Activated CD4-positive, alpha-beta T cell treated with anti-CD3 and anti-CD28 coated beads, Interleukin-2, amount 50 U/mL, for 4 hours (primary cell): Measurements from ENCODE around the gene CROCC2.

ENCODE experiments used
- DNase-seq, 2 experiments: peaks; one replicate each; pipeline ENCODE4 v3.0.0-alpha.2; 2020

The CROCC2 gene

DNA sequence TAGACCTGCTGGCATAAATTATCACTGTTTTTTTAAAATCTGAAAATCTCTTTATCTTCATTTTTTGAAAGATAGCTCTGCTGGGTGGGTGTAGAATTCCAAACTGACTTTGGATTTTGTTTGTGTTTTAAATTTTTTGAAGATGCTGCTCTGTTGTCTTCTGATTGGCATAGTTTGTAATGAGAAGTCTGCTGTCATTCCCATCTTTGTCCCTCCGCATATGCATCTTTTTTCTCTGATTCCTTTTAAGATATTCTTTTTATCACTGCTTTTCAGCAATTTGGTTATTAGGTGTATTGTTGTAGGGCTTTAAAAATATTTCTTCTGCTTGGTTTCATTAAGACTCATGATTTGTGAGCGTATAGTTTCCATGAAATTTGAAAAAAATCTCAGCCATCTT, 99.4 kb downstream of the CROCC2 start:
- DNase-seq: no peak

- no peak for DNase-seq
Observed at GRCh38 chr2:241006412-241006811, 100.3 kb downstream of the CROCC2 start.

- DNase-seq: no peak
Observed at GRCh38 chr2:241007111-241007510, 101.0 kb downstream of the CROCC2 start.

GRCh38 chr2:241007880-241008710, 102.0 kb downstream of the CROCC2 start:
- no peak for DNase-seq

DNA sequence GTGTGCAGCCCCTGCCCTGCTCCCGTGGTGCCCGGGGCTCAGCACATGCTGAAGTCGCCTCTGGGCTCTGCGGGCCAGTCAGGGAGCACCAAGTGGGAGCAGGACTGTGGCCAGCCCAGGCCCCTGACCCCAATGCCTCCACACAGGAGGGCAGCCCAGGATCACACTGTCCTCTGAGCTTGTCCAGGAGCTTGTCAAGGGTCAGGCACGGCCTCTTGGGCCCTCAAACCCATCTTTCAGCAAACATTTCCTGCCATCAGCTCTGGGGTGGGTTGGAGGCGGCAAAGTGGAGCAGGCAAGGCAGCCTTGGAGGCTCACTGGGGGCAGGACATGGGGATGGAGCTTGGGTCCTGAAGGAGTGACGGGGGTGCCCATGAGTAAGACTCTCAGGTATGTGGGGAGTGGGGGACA, 102.6 kb downstream of the CROCC2 start:
- DNase-seq: no peak

DNA sequence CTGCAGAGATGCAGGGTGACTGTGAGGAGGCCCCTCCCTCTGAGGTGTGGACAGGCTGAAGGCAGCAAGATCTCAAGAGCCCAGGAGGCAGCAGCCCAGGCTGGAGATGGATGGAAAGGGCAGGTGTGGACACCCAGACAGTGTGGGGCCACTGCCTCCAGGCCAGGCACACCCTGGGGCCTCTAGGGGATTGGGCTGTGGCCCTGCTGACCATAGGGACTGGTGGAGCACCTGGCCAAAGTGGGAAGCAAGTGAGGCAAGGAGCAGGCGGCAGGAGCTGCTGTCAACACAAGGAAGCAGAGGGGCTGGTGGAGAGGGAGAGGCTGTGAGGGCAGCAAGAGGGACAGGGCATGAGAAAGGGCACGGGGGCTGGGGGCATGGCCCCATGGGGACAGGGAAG, 103.1 kb downstream of the CROCC2 start:
- DNase-seq: no peak

DNA sequence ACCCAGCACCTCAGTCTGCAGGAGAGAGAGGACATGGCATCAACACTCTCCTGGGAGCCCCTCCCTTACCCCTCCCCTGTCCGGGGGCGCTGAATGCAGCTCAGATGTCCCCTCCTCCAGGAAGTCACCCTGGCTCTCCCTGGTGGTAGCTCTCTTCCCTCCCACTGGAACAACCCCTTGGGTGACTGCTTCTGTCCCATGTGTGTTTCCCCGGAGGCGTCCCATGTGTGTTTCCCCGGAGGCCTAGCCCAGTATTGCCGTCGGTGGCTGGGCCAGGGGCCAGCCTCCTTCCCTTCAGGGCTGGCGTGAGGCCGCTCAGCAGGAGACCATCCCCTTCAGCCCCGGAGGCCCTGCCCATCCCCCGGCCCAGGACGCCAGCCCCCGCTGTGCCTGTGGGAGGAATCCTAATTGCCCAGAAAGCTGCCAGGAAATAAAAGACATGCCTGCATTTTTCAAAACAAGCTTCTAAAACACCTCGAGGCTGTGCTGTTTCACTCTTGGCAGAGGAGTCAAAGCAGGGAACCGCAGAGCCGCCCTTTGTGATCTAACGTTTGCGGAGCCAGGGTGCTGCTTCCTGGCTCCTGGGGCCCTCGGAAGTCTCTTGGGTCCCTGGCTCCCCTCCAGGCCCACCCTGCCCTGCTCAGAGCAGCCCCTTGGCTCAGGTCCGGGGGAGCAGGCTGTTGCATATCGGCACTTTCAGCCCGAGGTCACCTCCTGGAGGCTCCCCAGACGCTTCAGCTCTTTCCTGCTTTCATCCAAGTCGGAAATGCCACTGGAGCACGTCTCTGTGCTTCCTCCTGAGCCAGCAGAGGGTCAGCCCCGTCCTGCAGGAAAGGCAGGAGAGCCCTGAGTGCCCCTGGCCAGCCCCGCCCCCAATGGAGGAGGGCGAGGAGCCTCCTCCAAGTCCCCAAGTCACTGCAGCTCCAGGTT, 103.7 kb downstream of the CROCC2 start:
- peak in 1 of 2 experiments; percentile 16 for DNase-seq

DNA sequence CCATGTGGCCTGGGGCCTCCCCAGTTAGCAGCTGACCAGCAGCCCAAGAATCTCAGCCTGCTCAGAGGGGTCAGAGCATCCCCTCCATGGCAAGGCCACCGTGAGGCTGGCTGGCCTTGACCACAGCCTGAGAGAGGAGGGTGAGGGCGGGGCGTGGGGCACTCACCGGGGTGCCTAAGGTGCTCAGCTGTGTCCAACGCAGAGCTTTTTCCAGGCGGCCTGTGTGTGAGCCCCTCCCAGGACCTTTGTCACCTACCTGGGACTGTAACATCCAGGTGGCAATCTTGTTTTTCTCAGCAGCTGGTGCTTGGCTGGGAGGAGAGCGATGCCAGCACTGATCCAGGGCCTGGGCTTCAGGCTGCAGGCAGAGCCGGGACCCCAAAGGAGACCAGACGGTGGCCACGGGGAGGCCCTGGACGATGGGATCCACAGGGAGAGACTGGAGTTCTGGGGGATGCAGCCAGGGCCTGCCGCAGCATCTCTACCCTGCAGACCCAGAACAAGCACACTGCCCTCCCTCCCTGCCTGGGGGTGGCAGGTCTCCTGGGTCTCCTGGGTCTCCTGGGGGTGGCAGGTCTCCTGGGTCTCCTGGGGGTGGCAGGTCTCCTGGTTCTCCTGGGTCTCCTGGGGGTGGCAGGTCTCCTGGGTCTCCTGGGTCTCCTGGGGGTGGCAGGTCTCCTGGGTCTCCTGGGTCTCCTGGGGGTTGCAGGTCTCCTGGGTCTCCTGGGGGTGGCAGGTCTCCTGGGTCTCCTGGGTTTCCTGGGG, 104.6 kb downstream of the CROCC2 start:
- DNase-seq: no peak

DNA sequence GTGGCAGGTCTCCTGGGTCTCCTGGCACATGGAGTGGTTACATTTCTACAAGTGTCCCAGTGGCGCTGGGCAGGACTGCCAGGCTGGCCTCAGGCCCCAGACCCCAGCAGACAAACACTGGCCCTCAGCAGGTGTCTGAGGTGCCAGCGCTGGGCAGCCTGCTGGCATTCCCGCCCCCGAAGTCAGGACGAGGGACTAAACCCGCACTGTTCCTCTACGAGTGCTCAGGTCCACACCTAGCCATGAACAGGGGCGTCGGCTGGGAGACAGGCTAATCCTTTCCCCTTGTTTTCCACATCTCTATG, 105.1 kb downstream of the CROCC2 start:
- no peak for DNase-seq

DNA sequence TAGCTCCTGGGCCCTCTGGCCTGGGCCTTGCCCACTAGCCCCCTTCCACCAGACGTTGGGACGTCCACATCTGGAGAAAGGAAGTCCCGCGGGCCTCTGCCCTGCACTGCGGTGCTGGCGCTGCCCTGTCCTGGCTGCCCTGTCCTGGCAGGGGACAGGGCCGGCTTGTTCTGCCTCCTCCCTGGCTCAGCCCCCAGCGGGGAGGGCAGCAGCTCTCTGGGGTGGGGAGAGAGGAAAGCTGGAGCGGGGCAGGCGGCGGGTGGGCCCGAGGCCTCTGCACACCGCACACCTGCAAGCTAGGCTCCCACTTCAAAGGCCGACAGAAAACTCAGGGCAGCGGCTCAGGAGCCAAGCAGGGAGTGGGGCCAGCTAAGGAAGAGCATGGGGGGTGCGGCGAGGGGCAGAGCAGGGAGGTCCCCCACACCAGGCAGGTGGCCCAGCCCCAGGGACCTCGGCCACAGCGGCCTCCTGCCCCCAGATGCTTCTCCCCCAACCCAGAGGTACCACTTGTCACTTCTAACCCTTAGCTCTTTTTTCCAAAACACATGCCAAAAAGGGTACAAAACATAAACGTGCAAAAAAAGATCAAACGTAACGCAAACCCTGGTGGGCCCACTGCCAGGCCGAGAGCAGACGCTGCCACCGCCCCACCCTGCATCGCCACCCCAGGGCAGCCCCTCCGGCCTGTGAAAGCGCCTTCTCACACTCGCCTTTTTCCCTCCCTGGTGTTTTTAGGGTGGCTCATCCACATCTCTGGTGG, 105.8 kb downstream of the CROCC2 start:
- no peak for DNase-seq

DNA sequence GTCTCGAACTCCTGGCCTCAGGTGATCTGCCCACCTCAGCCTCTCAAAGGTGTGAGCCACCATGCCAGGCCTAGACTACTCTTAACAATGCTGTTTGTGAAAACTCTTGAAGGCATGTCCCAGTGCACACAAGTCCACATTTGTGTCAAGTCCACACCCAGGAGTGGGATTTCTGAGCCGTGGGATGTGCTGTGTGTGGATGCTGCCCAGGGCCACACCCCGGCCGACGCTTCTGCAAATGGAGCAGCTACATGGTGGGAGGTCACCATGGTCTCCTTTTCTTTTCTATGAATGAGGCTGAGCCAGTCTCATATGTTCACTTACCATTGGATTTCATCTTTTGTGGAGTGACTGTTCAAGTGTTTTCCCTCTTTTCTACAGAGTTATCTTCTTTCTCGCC, 108.1 kb downstream of the CROCC2 start:
- DNase-seq: no peak

GRCh38 chr2:241014764-241015163, 108.6 kb downstream of the CROCC2 start:
- DNase-seq: no peak

DNA sequence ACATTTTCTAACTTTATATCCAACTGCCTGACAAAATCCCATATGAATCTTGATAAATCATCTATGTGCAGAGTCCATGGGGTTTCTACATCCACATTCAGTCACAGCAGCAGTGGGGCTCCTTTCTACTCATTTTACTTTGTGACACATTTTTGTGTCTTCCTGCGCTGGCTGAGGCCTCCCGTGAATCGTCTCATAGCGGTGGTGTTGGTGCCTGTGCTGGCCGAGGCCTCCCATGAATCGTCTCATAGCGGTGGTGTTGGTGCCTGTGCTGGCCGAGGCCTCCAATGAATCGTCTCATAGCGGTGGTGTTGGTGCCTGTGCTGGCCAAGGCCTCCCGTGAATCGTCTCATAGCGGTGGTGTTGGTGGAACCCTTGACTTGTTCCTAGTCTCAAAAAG, 109.3 kb downstream of the CROCC2 start:
- DNase-seq: no peak

GRCh38 chr2:241017228-241017940, 111.2 kb downstream of the CROCC2 start:
- DNase-seq: no peak

DNA sequence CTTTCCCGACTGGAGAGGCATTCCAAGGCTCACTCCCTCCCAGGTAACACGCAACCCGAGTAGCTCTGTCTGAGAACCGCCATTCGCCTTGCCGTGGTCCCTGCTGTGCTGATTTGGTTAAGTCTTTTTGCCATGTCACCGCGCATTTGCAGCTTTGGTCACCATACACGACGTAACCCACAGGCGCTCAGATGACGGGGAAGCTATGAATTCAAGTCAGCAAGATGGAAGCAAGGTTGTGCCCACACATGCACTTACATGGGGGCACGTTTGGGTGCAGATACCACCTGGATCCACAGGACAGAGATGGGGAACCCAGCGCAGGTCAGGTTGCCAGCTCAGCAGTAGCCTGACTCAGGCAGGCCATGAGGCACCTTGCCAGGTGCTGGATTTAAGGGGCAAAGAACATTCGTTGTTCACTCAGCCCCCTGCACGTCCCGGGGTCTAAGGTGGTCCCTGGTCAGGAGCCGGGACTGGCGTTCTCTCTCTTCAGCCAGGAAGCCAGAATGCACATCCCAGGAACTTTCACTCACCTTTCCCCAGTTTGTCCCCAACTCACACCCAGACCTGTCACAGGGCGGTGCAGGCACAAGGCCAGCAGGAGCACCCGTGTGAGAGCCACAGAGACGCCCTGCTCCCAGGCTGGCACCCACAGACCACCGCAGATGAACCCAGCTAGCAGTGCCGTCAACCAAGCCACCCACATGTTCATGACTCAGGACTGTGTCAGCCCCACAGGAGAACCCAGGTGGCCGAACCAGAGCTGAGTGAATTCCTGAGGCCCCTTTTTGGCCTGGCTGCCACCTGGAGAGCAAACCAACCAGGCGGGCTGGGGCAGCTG, 112.1 kb downstream of the CROCC2 start:
- no peak for DNase-seq

DNA sequence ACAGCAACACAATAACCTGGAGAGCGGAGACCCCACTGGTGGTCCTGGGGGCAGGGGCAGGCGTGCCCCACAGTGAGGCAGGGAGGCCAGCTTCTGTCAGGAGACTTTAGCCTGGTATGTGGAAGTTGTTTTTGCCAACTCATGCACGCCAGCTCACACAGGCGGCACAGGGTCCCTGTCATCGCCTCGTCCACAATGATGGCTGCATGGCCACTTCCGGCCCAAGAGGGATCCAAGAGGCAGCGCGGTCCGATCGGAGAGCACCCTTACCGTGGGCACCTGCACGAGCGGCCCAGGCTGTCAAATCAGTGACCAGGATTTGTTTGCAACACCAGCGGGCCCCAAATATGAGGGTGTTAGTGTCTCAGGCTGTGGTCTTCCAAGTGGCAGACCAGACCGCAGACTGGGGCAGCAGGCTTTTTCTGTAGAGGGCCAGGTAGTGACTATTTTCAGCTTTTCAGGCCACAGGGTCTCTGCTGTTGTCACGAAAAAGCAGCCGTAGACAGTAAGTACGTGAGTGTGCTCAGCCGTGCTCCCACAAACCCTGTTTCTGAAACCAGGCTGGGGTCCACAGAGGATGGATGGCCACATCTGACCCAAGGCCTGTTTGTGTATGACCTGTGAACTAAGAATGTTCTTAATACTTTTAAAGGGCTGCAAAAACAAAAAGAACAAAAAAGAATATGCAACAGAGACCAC, 113.5 kb downstream of the CROCC2 start:
- no peak for DNase-seq

- no peak for DNase-seq
Observed at GRCh38 chr2:241020201-241020600, 114.1 kb downstream of the CROCC2 start.

GRCh38 chr2:241020629-241021190, 114.6 kb downstream of the CROCC2 start:
- DNase-seq: no peak

GRCh38 chr2:241025639-241026038, 119.5 kb downstream of the CROCC2 start:
- DNase-seq: no peak
